ENCODE results near the gene BUB3. TPM values are rescaled to one million over a fixed set of nuclear protein-coding genes. Genes with fewer than 3 reads are reported as not detected.

The BUB3 gene, protein sequence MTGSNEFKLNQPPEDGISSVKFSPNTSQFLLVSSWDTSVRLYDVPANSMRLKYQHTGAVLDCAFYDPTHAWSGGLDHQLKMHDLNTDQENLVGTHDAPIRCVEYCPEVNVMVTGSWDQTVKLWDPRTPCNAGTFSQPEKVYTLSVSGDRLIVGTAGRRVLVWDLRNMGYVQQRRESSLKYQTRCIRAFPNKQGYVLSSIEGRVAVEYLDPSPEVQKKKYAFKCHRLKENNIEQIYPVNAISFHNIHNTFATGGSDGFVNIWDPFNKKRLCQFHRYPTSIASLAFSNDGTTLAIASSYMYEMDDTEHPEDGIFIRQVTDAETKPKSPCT
- 183 and 393 TPM in 2 replicates for total RNA-seq (2014; rRNA removed; shearing (Covaris generic); ENCODE audit: low replicate concordance)

DNA sequence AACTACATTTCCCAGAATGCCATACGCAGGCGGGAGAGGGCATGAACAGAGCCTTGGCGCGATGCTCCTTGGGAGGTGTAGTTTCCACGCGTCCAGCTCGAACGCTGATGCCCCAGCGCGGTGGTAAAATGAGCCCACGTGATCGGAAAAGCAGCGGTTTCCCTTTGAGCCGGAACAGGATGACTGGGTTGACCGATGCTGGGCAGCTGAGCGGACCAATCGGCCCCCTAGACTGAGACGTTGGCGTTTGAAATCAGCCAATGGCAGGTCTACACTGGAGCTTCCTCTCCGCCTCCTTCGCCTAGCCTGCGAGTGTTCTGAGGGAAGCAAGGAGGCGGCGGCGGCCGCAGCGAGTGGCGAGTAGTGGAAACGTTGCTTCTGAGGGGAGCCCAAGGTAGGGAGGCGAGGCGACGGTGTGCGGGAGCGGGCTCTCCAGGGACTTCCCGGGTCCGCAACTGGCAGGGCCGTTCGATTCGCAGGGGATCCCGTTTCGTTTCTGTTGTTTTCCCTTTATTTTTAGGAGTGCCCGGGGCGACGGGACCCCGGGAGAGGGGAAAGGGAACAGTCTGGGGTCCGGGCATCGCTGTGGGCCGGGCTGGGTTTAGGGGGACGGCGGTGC is at the start of gene BUB3:
Gene BUB3, plus strand, starts transcription at position 311 of the 619 bp plus-strand sequence. CDS start 516 bp downstream, outside the sequence.
- peak within 1 kb of the TSS; percentile 87 for H3K4me2 ChIP-seq (ENCODE audit: low read depth, low read length, poor library complexity, severe bottlenecking)
- H3K4me1 ChIP-seq (ENCODE audit: low read length): peaks cover 46% of the 10 kb centered on the region
- peaks cover 50% of the 10 kb centered on the region for H3K79me2 ChIP-seq (ENCODE audit: low read length)

DNA sequence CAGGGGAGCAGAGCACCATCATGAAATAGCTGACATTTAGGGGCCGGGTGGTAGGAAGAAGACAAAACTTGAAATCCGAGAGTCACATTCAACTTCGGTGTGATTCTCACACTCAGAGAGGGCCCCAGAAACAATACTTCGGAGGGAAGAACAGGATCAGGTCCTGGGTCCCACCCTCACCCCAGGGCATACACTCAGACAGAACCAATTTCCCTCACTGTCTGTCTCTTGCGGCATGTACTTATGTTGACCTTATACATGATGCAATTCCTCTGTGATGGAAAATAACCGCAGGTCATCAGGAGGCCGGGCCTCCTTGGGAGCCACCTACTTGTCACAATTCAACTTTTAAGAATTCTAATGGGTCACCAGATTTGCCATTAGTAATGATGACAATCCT is 44.7 kb upstream of the BUB3 start:
- H3K9ac ChIP-seq (ENCODE audit: low read length): no peak overlapping the region
- no peaks in the 10 kb centered on the region for H3K9me3 ChIP-seq (ENCODE audit: low read length)
- no peaks in the 10 kb centered on the region for H3K27me3 ChIP-seq (ENCODE audit: low read length)
- H3K79me2 ChIP-seq (ENCODE audit: low read length): no peaks in the 10 kb centered on the region
- DNase-seq: no peak
- no peaks in the 10 kb centered on the region for H3K9me2 ChIP-seq (replicated peaks; ENCODE audit: insufficient read depth, low read length)
- H3K4me2 ChIP-seq (ENCODE audit: low read depth, low read length, poor library complexity, severe bottlenecking): no peak overlapping the region
- no peaks in the 10 kb centered on the region for H4K20me1 ChIP-seq (ENCODE audit: insufficient read depth, low read depth, low read length)
- H3K36me3 ChIP-seq (ENCODE audit: insufficient read depth, low read length): no peaks in the 10 kb centered on the region
- H3K4me3 ChIP-seq (ENCODE audit: low read length): no peak overlapping the region
- no peak overlapping the region for H2AFZ ChIP-seq (ENCODE audit: low read length)
- H3K4me1 ChIP-seq (ENCODE audit: low read length): no peaks in the 10 kb centered on the region
- no peak overlapping the region for H3K27ac ChIP-seq (ENCODE audit: low read length)

More for the DNA sequence above, at the start of gene BUB3:
- H3K9me2 ChIP-seq (replicated peaks; ENCODE audit: insufficient read depth, low read length): no peaks in the 10 kb centered on the region
- peak within 1 kb of the TSS; percentile 82 for H3K4me3 ChIP-seq (ENCODE audit: low read length)
- H3K27ac ChIP-seq (ENCODE audit: low read length): peak within 1 kb of the TSS; percentile 87
- peak within 1 kb of the TSS; percentile 77 for H2AFZ ChIP-seq (ENCODE audit: low read length)
- H3K9ac ChIP-seq (ENCODE audit: low read length): peak within 1 kb of the TSS; percentile 99
- peaks cover 29% of the 10 kb centered on the region for H4K20me1 ChIP-seq (ENCODE audit: insufficient read depth, low read depth, low read length)
- H3K36me3 ChIP-seq (ENCODE audit: insufficient read depth, low read length): peaks cover 41% of the 10 kb centered on the region
- no peaks in the 10 kb centered on the region for H3K9me3 ChIP-seq (ENCODE audit: low read length)
- peak; percentile 99 for DNase-seq
- no peaks in the 10 kb centered on the region for H3K27me3 ChIP-seq (ENCODE audit: low read length)

- no peak overlapping the region for H3K9ac ChIP-seq (ENCODE audit: low read length)
- no peaks in the 10 kb centered on the region for H3K9me3 ChIP-seq (ENCODE audit: low read length)
- no peaks in the 10 kb centered on the region for H3K36me3 ChIP-seq (ENCODE audit: insufficient read depth, low read length)
- H3K27me3 ChIP-seq (ENCODE audit: low read length): no peaks in the 10 kb centered on the region
- no peaks in the 10 kb centered on the region; the same call in 1 of the 2 replicates for H4K20me1 ChIP-seq (ENCODE audit: insufficient read depth, low read depth, low read length)
- H3K9me2 ChIP-seq (replicated peaks; ENCODE audit: insufficient read depth, low read length): no peaks in the 10 kb centered on the region
- no peak for DNase-seq
- H2AFZ ChIP-seq (ENCODE audit: low read length): no peak overlapping the region
- H3K27ac ChIP-seq (ENCODE audit: low read length): no peak overlapping the region
- H3K4me3 ChIP-seq (ENCODE audit: low read length): no peak overlapping the region
- H3K4me2 ChIP-seq (ENCODE audit: low read depth, low read length, poor library complexity, severe bottlenecking): no peak overlapping the region
- no peaks in the 10 kb centered on the region for H3K4me1 ChIP-seq (ENCODE audit: low read length)
- no peaks in the 10 kb centered on the region for H3K79me2 ChIP-seq (ENCODE audit: low read length)
Measured at GRCh38 chr10:123117644-123118417, 36.4 kb upstream of the BUB3 start.

GRCh38 chr10:123119081-123119480 is 35.1 kb upstream of the BUB3 start:
- Histone ChIP-seq H3K4me2 (ENCODE audit: low read depth, low read length, poor library complexity, severe bottlenecking) (no peak overlapping the region), H3K9ac (ENCODE audit: low read length) (no peak overlapping the region), H3K79me2 (ENCODE audit: low read length) (no peaks in the 10 kb centered on the region), H2AFZ (ENCODE audit: low read length) (no peak overlapping the region), H3K27ac (ENCODE audit: low read length) (no peak overlapping the region), H3K4me1 (ENCODE audit: low read length) (no peaks in the 10 kb centered on the region), H3K36me3 (ENCODE audit: insufficient read depth, low read length) (no peaks in the 10 kb centered on the region), H3K9me2 (replicated peaks; ENCODE audit: insufficient read depth, low read length) (no peaks in the 10 kb centered on the region), H3K9me3 (ENCODE audit: low read length) (no peaks in the 10 kb centered on the region), H3K4me3 (ENCODE audit: low read length) (no peak overlapping the region), H4K20me1 (ENCODE audit: insufficient read depth, low read depth, low read length) (no peaks in the 10 kb centered on the region; the same call in 1 of the 2 replicates), H3K27me3 (ENCODE audit: low read length) (no peaks in the 10 kb centered on the region)
- no peak for DNase-seq

GRCh38 chr10:123126246-123126645 is 28.0 kb upstream of the BUB3 start:
- Histone ChIP-seq H3K9me3 (ENCODE audit: low read length) (no peaks in the 10 kb centered on the region), H4K20me1 (ENCODE audit: insufficient read depth, low read depth, low read length) (no peaks in the 10 kb centered on the region), H3K36me3 (ENCODE audit: insufficient read depth, low read length) (no peaks in the 10 kb centered on the region), H3K27me3 (ENCODE audit: low read length) (no peaks in the 10 kb centered on the region), H3K9ac (ENCODE audit: low read length) (no peak overlapping the region), H3K4me1 (ENCODE audit: low read length) (no peaks in the 10 kb centered on the region), H3K4me2 (ENCODE audit: low read depth, low read length, poor library complexity, severe bottlenecking) (no peak overlapping the region), H3K9me2 (replicated peaks; ENCODE audit: insufficient read depth, low read length) (no peaks in the 10 kb centered on the region), H3K79me2 (ENCODE audit: low read length) (no peaks in the 10 kb centered on the region), H2AFZ (ENCODE audit: low read length) (no peak overlapping the region), H3K4me3 (ENCODE audit: low read length) (no peak overlapping the region), H3K27ac (ENCODE audit: low read length) (no peak overlapping the region)
- DNase-seq: no peak

- no peak overlapping the region for H3K27ac ChIP-seq (ENCODE audit: low read length)
- H3K36me3 ChIP-seq (ENCODE audit: insufficient read depth, low read length): no peaks in the 10 kb centered on the region
- H3K4me2 ChIP-seq (ENCODE audit: low read depth, low read length, poor library complexity, severe bottlenecking): no peak overlapping the region
- H3K4me1 ChIP-seq (ENCODE audit: low read length): no peaks in the 10 kb centered on the region
- H3K9me2 ChIP-seq (replicated peaks; ENCODE audit: insufficient read depth, low read length): no peaks in the 10 kb centered on the region
- no peaks in the 10 kb centered on the region for H3K9me3 ChIP-seq (ENCODE audit: low read length)
- H2AFZ ChIP-seq (ENCODE audit: low read length): no peak overlapping the region
- no peaks in the 10 kb centered on the region for H3K79me2 ChIP-seq (ENCODE audit: low read length)
- no peak for DNase-seq
- no peak overlapping the region for H3K9ac ChIP-seq (ENCODE audit: low read length)
- no peaks in the 10 kb centered on the region for H3K27me3 ChIP-seq (ENCODE audit: low read length)
- H4K20me1 ChIP-seq (ENCODE audit: insufficient read depth, low read depth, low read length): no peaks in the 10 kb centered on the region
- no peak overlapping the region for H3K4me3 ChIP-seq (ENCODE audit: low read length)
Measured at GRCh38 chr10:123129618-123130271, 24.5 kb upstream of the BUB3 start.

GRCh38 chr10:123132576-123133477 is 21.4 kb upstream of the BUB3 start:
- no peak overlapping the region for H3K27ac ChIP-seq (ENCODE audit: low read length)
- no peak overlapping the region for H3K9ac ChIP-seq (ENCODE audit: low read length)
- no peaks in the 10 kb centered on the region for H3K4me1 ChIP-seq (ENCODE audit: low read length)
- no peak overlapping the region for H3K4me2 ChIP-seq (ENCODE audit: low read depth, low read length, poor library complexity, severe bottlenecking)
- H3K9me3 ChIP-seq (ENCODE audit: low read length): no peaks in the 10 kb centered on the region
- H2AFZ ChIP-seq (ENCODE audit: low read length): no peak overlapping the region
- H3K9me2 ChIP-seq (replicated peaks; ENCODE audit: insufficient read depth, low read length): no peaks in the 10 kb centered on the region
- no peaks in the 10 kb centered on the region for H3K27me3 ChIP-seq (ENCODE audit: low read length)
- H4K20me1 ChIP-seq (ENCODE audit: insufficient read depth, low read depth, low read length): no peaks in the 10 kb centered on the region
- no peaks in the 10 kb centered on the region for H3K36me3 ChIP-seq (ENCODE audit: insufficient read depth, low read length)
- DNase-seq: peak; percentile 86
- no peak overlapping the region for H3K4me3 ChIP-seq (ENCODE audit: low read length)
- H3K79me2 ChIP-seq (ENCODE audit: low read length): no peaks in the 10 kb centered on the region

Measured in Karpas-422 (cell line).